AG04449 (cell line): ENCODE results near the gene CCDC15.
A peak's percentile ranks its signal among the peaks of the same experiment; 100 is the strongest.

Experiments
- CTCF ChIA-PET: fragments of 350-600 bp; formaldehyde crosslinking; extraction: SDS; loops from one replicate; lab custom pipeline; 2021; ENCODE audit warnings: antibody characterized with exemption; lab: Yijun Ruan, JAX
- POLR2A ChIA-PET: fragments of 400-600, 350-600 bp; formaldehyde crosslinking; extraction: SDS; loops from one replicate; lab custom pipeline; 2020; ENCODE audit warnings: antibody characterized with exemption, inconsistent platforms; lab: Yijun Ruan, JAX
- DNase-seq: peaks from one replicate; pipeline ENCODE4 v3.0.0-alpha.2; 2010; ENCODE audit warnings: low read depth, low spot score
- H3K4me3 ChIP-seq: 2 replicates; pipeline ENCODE4 v1.5.1; 2011; ENCODE audit warnings: low read depth, mild to moderate bottlenecking, control low read depth, low read length
- TF ChIP-seq, protein P1 (sequence below): IDR thresholded peaks from one replicate; pipeline ENCODE4 v1.5.1; 2011; ENCODE audit warnings: mild to moderate bottlenecking, moderate library complexity, low read length, control low read depth, inconsistent platforms; ENCODE audit not compliant: insufficient read depth; ENCODE audit errors: missing control alignments

The CCDC15 gene

DNA sequence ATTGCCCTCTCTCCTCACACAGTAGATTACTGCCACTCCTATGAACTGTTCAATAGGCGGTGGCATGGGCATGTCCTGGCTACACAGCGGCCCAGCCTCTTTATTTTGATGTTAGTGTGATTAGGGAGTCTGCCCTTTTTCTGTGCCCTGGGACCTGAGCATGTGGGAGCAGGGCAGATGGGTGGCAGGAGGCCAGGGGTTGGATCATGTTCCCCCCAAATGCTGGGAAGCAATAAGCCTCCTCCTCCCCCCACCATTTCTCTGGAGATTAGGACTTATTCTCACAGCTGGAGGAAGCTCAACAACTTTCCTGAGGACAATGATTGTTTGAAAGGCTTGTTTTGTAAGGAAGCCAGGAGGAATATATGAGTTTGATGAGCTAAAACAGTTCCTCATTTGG is 34.1 kb upstream of the CCDC15 start:
- ChIA-PET POLR2A (interaction anchor here (1.3 to 1.8 kb wide), 2 partner anchors 22 to 297 kb away, joined by 5 read pairs; partner anchors contain the start of gene TBRG1), CTCF (interaction anchor here (1.0 to 2.6 kb wide), 9 partner anchors 9 to 47 kb away, joined by 3 to 8 read pairs (median 4); partner anchors contain the start of gene HEPACAM)
- TF ChIP-seq, protein P1, sequence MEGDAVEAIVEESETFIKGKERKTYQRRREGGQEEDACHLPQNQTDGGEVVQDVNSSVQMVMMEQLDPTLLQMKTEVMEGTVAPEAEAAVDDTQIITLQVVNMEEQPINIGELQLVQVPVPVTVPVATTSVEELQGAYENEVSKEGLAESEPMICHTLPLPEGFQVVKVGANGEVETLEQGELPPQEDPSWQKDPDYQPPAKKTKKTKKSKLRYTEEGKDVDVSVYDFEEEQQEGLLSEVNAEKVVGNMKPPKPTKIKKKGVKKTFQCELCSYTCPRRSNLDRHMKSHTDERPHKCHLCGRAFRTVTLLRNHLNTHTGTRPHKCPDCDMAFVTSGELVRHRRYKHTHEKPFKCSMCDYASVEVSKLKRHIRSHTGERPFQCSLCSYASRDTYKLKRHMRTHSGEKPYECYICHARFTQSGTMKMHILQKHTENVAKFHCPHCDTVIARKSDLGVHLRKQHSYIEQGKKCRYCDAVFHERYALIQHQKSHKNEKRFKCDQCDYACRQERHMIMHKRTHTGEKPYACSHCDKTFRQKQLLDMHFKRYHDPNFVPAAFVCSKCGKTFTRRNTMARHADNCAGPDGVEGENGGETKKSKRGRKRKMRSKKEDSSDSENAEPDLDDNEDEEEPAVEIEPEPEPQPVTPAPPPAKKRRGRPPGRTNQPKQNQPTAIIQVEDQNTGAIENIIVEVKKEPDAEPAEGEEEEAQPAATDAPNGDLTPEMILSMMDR, result no peak
- H3K4me3 ChIP-seq, result no peak overlapping the region
- no peak for DNase-seq

DNA sequence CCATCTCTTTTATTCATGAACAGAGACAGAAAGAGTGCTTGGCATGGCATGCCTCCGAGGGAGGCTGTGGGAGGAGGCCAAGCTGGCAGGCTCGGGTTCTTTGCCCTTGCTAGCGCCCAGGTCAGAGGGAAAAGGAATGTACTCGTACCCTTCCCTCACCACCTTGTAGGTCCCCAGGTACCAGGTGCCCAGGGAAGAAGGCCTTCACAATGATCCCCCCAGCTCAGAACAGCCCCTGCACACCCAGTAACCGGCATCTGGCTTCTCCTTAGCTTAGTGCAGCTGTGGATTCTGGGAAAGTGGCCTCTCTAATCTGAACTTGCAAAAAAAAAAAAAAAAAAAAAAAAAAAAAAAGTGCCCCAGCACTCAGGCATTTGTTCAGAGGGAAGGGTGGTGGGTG is 33.6 kb upstream of the CCDC15 start:
- TF ChIP-seq, protein P1, result no peak
- H3K4me3 ChIP-seq, result peak overlapping the region; percentile 54
- CTCF ChIA-PET, result interaction anchor here (1.0 to 2.0 kb wide), 10 partner anchors 10 to 47 kb away, joined by 3 to 8 read pairs (median 4); partner anchors contain the start of gene HEPACAM
- no peak for DNase-seq
- POLR2A ChIA-PET, result interaction anchor here (1.3 to 1.8 kb wide), 2 partner anchors 21 to 298 kb away, joined by 5 read pairs; partner anchors contain the start of gene TBRG1

GRCh38 chr11:124920870-124921609 is 33.0 kb upstream of the CCDC15 start:
- POLR2A ChIA-PET, result interaction anchor here (1.3 to 1.8 kb wide), 2 partner anchors 21 to 299 kb away, joined by 5 read pairs; partner anchors contain the start of gene TBRG1

GRCh38 chr11:124922831-124923230 is 31.2 kb upstream of the CCDC15 start:
- TF ChIP-seq, protein P1, result no peak
- ChIA-PET CTCF (interaction anchor here (3.9 kb wide), 1 partner anchor 11 kb away, joined by 14 read pairs; no protein-coding TSS in a partner anchor), POLR2A (no interaction called here)
- H3K4me3 ChIP-seq, result no peak overlapping the region
- DNase-seq, result no peak

More at GRCh38 chr11:124920870-124921609, 33.0 kb upstream of the CCDC15 start:
- peak overlapping the region; percentile 54 for H3K4me3 ChIP-seq
- CTCF ChIA-PET, result interaction anchor here (1.0 to 2.0 kb wide), 8 partner anchors 10 to 48 kb away, joined by 3 to 8 read pairs (median 4); partner anchors contain the start of gene HEPACAM
- TF ChIP-seq, protein P1, result peak; percentile 5
- DNase-seq, result no peak

GRCh38 chr11:124923296-124923695 is 30.7 kb upstream of the CCDC15 start:
- H3K4me3 ChIP-seq, result no peak overlapping the region
- POLR2A ChIA-PET, result no interaction called here
- DNase-seq, result no peak
- CTCF ChIA-PET, result interaction anchor here (3.9 kb wide), 1 partner anchor 11 kb away, joined by 14 read pairs; no protein-coding TSS in a partner anchor
- TF ChIP-seq, protein P1, result no peak
